Activated CD4-positive, alpha-beta T cell treated with anti-CD3 and anti-CD28 coated beads, Interleukin-2, amount 50 U/mL, for 1 hour (primary cell): Measurements from ENCODE around the gene POLK.
"Not testable (repeated sequence)": the region's sequence is repeated elsewhere in the genome, so short reads cannot be mapped to it uniquely, and the experiment has no call there.

Experiments used
- DNase-seq: peaks from one replicate; pipeline ENCODE4 v3.0.0-alpha.2; 2020

The POLK gene

GRCh38 chr5:75510836-75511434 lies 756 bp upstream of the POLK start:
- DNase-seq: peak; percentile 41

GRCh38 chr5:75512383-75513074 lies 838 bp downstream of the POLK start:
- DNase-seq: no peak

- no peak for DNase-seq
Measured at GRCh38 chr5:75513841-75514240, 2.1 kb downstream of the POLK start.

GRCh38 chr5:75514323-75514722 lies 2.6 kb downstream of the POLK start:
- DNase-seq: no peak

GRCh38 chr5:75519761-75520160 lies 8.1 kb downstream of the POLK start:
- no peak for DNase-seq

GRCh38 chr5:75521195-75521594 lies 9.5 kb downstream of the POLK start:
- DNase-seq: no peak

- DNase-seq: no peak
Measured at GRCh38 chr5:75522025-75522424, 10.3 kb downstream of the POLK start.

- DNase-seq: no peak
Measured at GRCh38 chr5:75522542-75522941, 10.9 kb downstream of the POLK start.

- DNase-seq: no peak
Measured at GRCh38 chr5:75523275-75523674, 11.6 kb downstream of the POLK start.

- no peak for DNase-seq
Measured at GRCh38 chr5:75524071-75524470, 12.4 kb downstream of the POLK start.

- DNase-seq: no peak
Measured at GRCh38 chr5:75524591-75524990, 12.9 kb downstream of the POLK start.

GRCh38 chr5:75525344-75525743 lies 13.7 kb downstream of the POLK start:
- no peak for DNase-seq

- no peak for DNase-seq
Measured at GRCh38 chr5:75526070-75526469, 14.4 kb downstream of the POLK start.

GRCh38 chr5:75529185-75529584 lies 17.5 kb downstream of the POLK start:
- DNase-seq: no peak

- no peak for DNase-seq
Measured at GRCh38 chr5:75532190-75532589, 20.5 kb downstream of the POLK start.

- not testable (repeated sequence) for DNase-seq
Measured at GRCh38 chr5:75533716-75534115, 22.0 kb downstream of the POLK start.

GRCh38 chr5:75534734-75535133 lies 23.0 kb downstream of the POLK start:
- no peak for DNase-seq

GRCh38 chr5:75536147-75536546 lies 24.5 kb downstream of the POLK start:
- DNase-seq: no peak

- no peak for DNase-seq
Measured at GRCh38 chr5:75536694-75537360, 25.1 kb downstream of the POLK start.

- DNase-seq: no peak
Measured at GRCh38 chr5:75538211-75538610, 26.5 kb downstream of the POLK start.

GRCh38 chr5:75545131-75545530 lies 33.4 kb downstream of the POLK start:
- DNase-seq: no peak

GRCh38 chr5:75546830-75547229 lies 35.1 kb downstream of the POLK start:
- DNase-seq: no peak

- no peak for DNase-seq
Measured at GRCh38 chr5:75547812-75548211, 36.1 kb downstream of the POLK start.

- DNase-seq: no peak
Measured at GRCh38 chr5:75550597-75550996, 38.9 kb downstream of the POLK start.
